Body of pancreas (tissue), 4 donors: ENCODE measurements around the gene IZUMO4.

Experiments
- CTCF ChIP-seq, 7 experiments: fragments of 450-650 bp in 4 of 7; fragments of 200-600 bp in 3 of 7; sonication (generic) in 3 of 7; IDR thresholded peaks; one replicate each; pipeline ENCODE4 v1.5.1; 2016 to 2019; ENCODE audit warnings: antibody characterized with exemption in 7 of 7
- POLR2A ChIP-seq, 3 donors: fragments of 450-650 bp; IDR thresholded peaks; one replicate each; pipeline ENCODE4 v1.6.1; 2016; ENCODE audit warnings: antibody characterized with exemption in 3 of 3, mild to moderate bottlenecking in 2 of 3

DNA sequence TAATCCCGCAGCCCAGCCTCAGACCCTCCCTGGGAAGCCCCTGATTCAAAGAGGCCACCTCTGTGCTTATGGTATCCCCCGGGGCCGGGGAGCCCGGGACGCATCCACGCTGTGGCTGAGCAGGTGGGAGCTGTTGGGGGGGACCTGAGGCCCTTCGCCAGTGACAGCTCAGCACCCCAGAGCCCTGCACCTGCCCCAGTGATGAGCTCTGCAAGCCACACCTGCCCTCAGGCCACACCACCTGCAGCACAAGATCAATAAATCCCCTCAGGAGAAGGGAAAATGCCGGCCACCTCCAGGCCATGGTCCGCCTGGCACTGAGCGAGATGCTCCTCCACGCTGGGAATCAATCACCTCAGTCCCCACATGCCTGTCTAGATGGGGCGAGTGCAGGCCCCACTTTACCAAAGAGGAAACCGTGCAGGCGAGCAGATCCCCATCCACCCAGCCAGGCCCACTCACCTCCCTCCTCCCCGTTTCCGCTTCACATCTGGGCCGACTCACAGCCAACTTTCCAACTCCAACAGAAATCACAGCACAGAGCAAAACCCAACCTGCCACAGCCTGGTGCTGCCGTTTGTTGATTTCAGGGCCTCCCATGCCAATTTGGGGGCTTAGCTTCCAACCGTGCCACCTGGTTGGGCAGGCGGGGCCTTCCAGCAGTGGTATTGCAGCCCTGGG, 13.4 kb upstream of the IZUMO4 start:
- TF ChIP-seq CTCF (IDR thresholded peaks at IDR 0.05) (no peak), POLR2A (IDR thresholded peaks at IDR 0.05) (peak in 1 of 3 donors; percentile 8)
